ENCODE data around the gene GGCT.

GRCh38 chr7:30505174-30505697, 607 bp upstream of the GGCT start:
- TF ChIP-seq, protein P1, sequence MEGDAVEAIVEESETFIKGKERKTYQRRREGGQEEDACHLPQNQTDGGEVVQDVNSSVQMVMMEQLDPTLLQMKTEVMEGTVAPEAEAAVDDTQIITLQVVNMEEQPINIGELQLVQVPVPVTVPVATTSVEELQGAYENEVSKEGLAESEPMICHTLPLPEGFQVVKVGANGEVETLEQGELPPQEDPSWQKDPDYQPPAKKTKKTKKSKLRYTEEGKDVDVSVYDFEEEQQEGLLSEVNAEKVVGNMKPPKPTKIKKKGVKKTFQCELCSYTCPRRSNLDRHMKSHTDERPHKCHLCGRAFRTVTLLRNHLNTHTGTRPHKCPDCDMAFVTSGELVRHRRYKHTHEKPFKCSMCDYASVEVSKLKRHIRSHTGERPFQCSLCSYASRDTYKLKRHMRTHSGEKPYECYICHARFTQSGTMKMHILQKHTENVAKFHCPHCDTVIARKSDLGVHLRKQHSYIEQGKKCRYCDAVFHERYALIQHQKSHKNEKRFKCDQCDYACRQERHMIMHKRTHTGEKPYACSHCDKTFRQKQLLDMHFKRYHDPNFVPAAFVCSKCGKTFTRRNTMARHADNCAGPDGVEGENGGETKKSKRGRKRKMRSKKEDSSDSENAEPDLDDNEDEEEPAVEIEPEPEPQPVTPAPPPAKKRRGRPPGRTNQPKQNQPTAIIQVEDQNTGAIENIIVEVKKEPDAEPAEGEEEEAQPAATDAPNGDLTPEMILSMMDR (IDR thresholded peaks at IDR 0.05) = no peak
- TF ChIP-seq POLR2AphosphoS5 (IDR thresholded peaks at IDR 0.05; ENCODE audit: low read depth, low read length) (no peak), REST (IDR thresholded peaks at IDR 0.05; ENCODE audit: insufficient read depth in 1 of 2, low read depth in 2 of 2, low read length in 1 of 2) (no peak), SIN3A (IDR thresholded peaks at IDR 0.05; ENCODE audit: borderline replicate concordance, insufficient read depth, low read depth, low read length) (no peak; the same call in 1 of the 2 replicates), TCF7L2 (IDR thresholded peaks at IDR 0.05; ENCODE audit: low read depth, low read length) (no peak)

Measured in Panc1 (cell line).